Measurements from ENCODE around the gene PROSER3. TPM values are rescaled to one million over a fixed set of nuclear protein-coding genes. Genes with fewer than 3 reads are reported as not detected.

Gene PROSER3
- total and polyA plus RNA-seq, 2 of the 13 experiments (the other 11 are each of a cell fraction or from before 2014, with no cell fraction given) = 5.1 to 5.7 TPM

- TF ChIP-seq ZNF407 (CRISPR knock-in tag; IDR thresholded peaks at IDR 0.05; ENCODE audit: not compliant biosample characterization) (peak; percentile 20), MLX (CRISPR knock-in tag; IDR thresholded peaks at IDR 0.05) (peak; percentile 48), NCOA5 (CRISPR knock-in tag; IDR thresholded peaks at IDR 0.05) (no peak), YY1 (IDR thresholded peaks at IDR 0.05; ENCODE audit: insufficient read depth, insufficient replicate concordance, low read depth, low read length) (no peak), THYN1 (CRISPR knock-in tag; IDR thresholded peaks at IDR 0.05; ENCODE audit: borderline replicate concordance, low read depth) (no peak), ESRRA (CRISPR knock-in tag; IDR thresholded peaks at IDR 0.05; ENCODE audit: low read depth) (peak; percentile 63; the same call in 1 of the 2 replicates), ZFP36 (IDR thresholded peaks at IDR 0.05; ENCODE audit: borderline replicate concordance, low read depth, low read length, partially characterized antibody) (no peak), RBM22 (optimal IDR thresholded peaks at IDR 0.05; ENCODE audit: low read length) (peak; percentile 20), TFE3 (CRISPR knock-in tag; IDR thresholded peaks at IDR 0.05) (no peak; the same call in 1 of the 2 replicates), ZNF800 (CRISPR knock-in tag; IDR thresholded peaks at IDR 0.05) (peak; percentile 15; the same call in 1 of the 2 replicates), SIN3A (IDR thresholded peaks at IDR 0.05; ENCODE audit: borderline replicate concordance, low read depth, low read length) (peak; percentile 62; the same call in 1 of the 2 replicates), ZNF276 (CRISPR knock-in tag; IDR thresholded peaks at IDR 0.05; ENCODE audit: low read depth) (no peak)
Measured at GRCh38 chr19:35812220-35813042, 54.5 kb downstream of the PROSER3 start, which contains the start of gene PRODH2 (continued).

Measured in HepG2 (cell line).